Upper lobe of right lung (tissue), 1 donor: Measurements from ENCODE around the gene SFSWAP. TPM values are rescaled to one million over a fixed set of nuclear protein-coding genes. Genes with fewer than 3 reads are reported as not detected.

Experiments used
- ATAC-seq: fragments of 200-7000 bp; cut with Tn5 transposase; one replicate; pipeline ENCODE4 v1.9.1; 2020; ENCODE audit warnings: mild to moderate bottlenecking, moderate library complexity
- DNase-seq: peaks from one replicate; pipeline ENCODE4 v3.0.0-alpha.2; 2020
- H3K27ac ChIP-seq: fragments of 200-600 bp; one replicate; pipeline ENCODE4 v1.8.0; 2022
- H3K27me3 ChIP-seq: fragments of 200-600 bp; one replicate; pipeline ENCODE4 v1.8.0; 2022; ENCODE audit warnings: mild to moderate bottlenecking
- H3K36me3 ChIP-seq: fragments of 200-600 bp; one replicate; pipeline ENCODE4 v1.8.0; 2022
- H3K4me1 ChIP-seq: fragments of 200-600 bp; one replicate; pipeline ENCODE4 v1.8.0; 2022
- H3K4me3 ChIP-seq: fragments of 200-600 bp; one replicate; pipeline ENCODE4 v1.8.0; 2022; ENCODE audit warnings: mild to moderate bottlenecking
- H3K9me3 ChIP-seq: fragments of 200-600 bp; one replicate; pipeline ENCODE4 v1.8.0; 2022
- CTCF ChIP-seq: fragments of 200-600 bp; IDR thresholded peaks from one replicate; pipeline ENCODE4 v1.8.0; 2022; ENCODE audit warnings: antibody characterized with exemption
- intact Hi-C: fragments of 100-400 bp; cut with DNase I; formaldehyde crosslinking; loops from one replicate; pipeline ENCODE4 v1.11.0; 2022
- total RNA-seq: library from RNA; stranded (reverse); fragmentation: NEBNext Ultra II Directional; extraction: Animal tissue kit (Norgen Biotek cat#: 25700); gene quantifications from one replicate; pipeline ENCODE4 v1.2.1, GENCODE V29; 2021
- donor health status: DM: no; HTN: yes; CAD: no; lungs with severe emphysema.

The SFSWAP gene
- total RNA-seq, 1 donor from 2014 or later = 51.2 TPM

GRCh38 chr12:131788070-131788469, 77.2 kb downstream of the SFSWAP start:
- no peaks in the 10 kb centered on the region for H3K27me3 ChIP-seq
- H3K4me3 ChIP-seq = no peak overlapping the region
- H3K4me1 ChIP-seq = no peaks in the 10 kb centered on the region
- H3K36me3 ChIP-seq = peaks cover 71% of the 10 kb centered on the region
- ATAC-seq (no peak), DNase-seq (no peak)
- H3K27ac ChIP-seq = no peak overlapping the region
- intact Hi-C loops = no loop called here
- no peak for TF ChIP-seq CTCF
- H3K9me3 ChIP-seq = no peaks in the 10 kb centered on the region

- Histone ChIP-seq H3K9me3 (no peaks in the 10 kb centered on the region), H3K27ac (no peak overlapping the region), H3K4me1 (no peaks in the 10 kb centered on the region), H3K4me3 (no peak overlapping the region), H3K36me3 (peaks cover 76% of the 10 kb centered on the region), H3K27me3 (no peaks in the 10 kb centered on the region)
- TF ChIP-seq CTCF = no peak
- intact Hi-C loops = no loop called here
- DNase-seq = no peak
- no peak for ATAC-seq
These were observed 78.7 kb downstream of the SFSWAP start for GRCh38 chr12:131789638-131790037.

- H3K27me3 ChIP-seq = no peaks in the 10 kb centered on the region
- intact Hi-C loops = no loop called here
- no peaks in the 10 kb centered on the region for H3K9me3 ChIP-seq
- no peak for TF ChIP-seq CTCF
- ATAC-seq (no peak), DNase-seq (no peak)
- peaks cover 60% of the 10 kb centered on the region for H3K36me3 ChIP-seq
- no peak overlapping the region for H3K4me3 ChIP-seq
- peaks cover 5% of the 10 kb centered on the region for H3K4me1 ChIP-seq
- no peak overlapping the region for H3K27ac ChIP-seq
These were observed 82.5 kb downstream of the SFSWAP start for GRCh38 chr12:131793243-131794022.

GRCh38 chr12:131794061-131794460, 83.2 kb downstream of the SFSWAP start:
- Histone ChIP-seq H3K4me3 (no peak overlapping the region), H3K27ac (no peak overlapping the region), H3K27me3 (no peaks in the 10 kb centered on the region), H3K36me3 (peaks cover 60% of the 10 kb centered on the region), H3K9me3 (no peaks in the 10 kb centered on the region), H3K4me1 (peaks cover 5% of the 10 kb centered on the region)
- no peak for TF ChIP-seq CTCF
- DNase-seq = no peak
- intact Hi-C loops = no loop called here
- no peak for ATAC-seq

GRCh38 chr12:131794573-131794972, 83.7 kb downstream of the SFSWAP start:
- peaks cover 60% of the 10 kb centered on the region for H3K36me3 ChIP-seq

More at GRCh38 chr12:131794573-131794972, 83.7 kb downstream of the SFSWAP start:
- intact Hi-C loops = no loop called here
- Histone ChIP-seq H3K4me3 (no peak overlapping the region), H3K9me3 (no peaks in the 10 kb centered on the region), H3K27ac (no peak overlapping the region), H3K4me1 (peaks cover 5% of the 10 kb centered on the region), H3K27me3 (no peaks in the 10 kb centered on the region)
- DNase-seq (no peak), ATAC-seq (no peak)
- no peak for TF ChIP-seq CTCF
